Naive thymus-derived CD4-positive, alpha-beta T cell (primary cell): ENCODE data around the gene SELPLG. TPM values are rescaled to one million over a fixed set of nuclear protein-coding genes. Genes with fewer than 3 reads are reported as not detected.

Source experiments
- ATAC-seq: fragments of 150-1000 bp; cut with Tn5 transposase; 2 replicates; pipeline ENCODE4 v1.10.0; 2021; ENCODE audit warnings: mild to moderate bottlenecking, moderate library complexity
- CTCF ChIA-PET: fragments of 350-600 bp; sonication (Branson Sonifier 250); formaldehyde crosslinking; loops from one replicate; lab custom pipeline; 2021; ENCODE audit warnings: antibody characterized with exemption; lab: Charles Lee
- POLR2A ChIA-PET: fragments of 350-600 bp; sonication (Branson Sonifier 250); formaldehyde crosslinking; loops from one replicate; lab custom pipeline; 2021; ENCODE audit warnings: antibody characterized with exemption, inconsistent platforms; lab: Charles Lee
- DNase-seq, 9 donors: peaks; one replicate each; pipeline versions ENCODE4 v3.0.0 to v3.0.0-alpha.2; 2020 to 2022; ENCODE audit warnings: mixed read lengths in 1 of 9
- H3K27ac ChIP-seq: one replicate; pipeline ENCODE4 v1.7.0; 2013; ENCODE audit warnings: mild to moderate bottlenecking, low read depth, low read length, moderate library complexity
- H3K27me3 ChIP-seq, 2 donors: one replicate each; pipeline ENCODE4 v1.7.0; 2013; ENCODE audit warnings: low read length in 2 of 2, mild to moderate bottlenecking in 2 of 2, moderate library complexity in 2 of 2; ENCODE audit not compliant: control insufficient read depth in 2 of 2, insufficient read depth in 2 of 2
- H3K36me3 ChIP-seq, 3 experiments: 1 replicate in 2 of 3; 2 replicates in 1 of 3; pipeline ENCODE4 v1.7.0; 2013; ENCODE audit warnings: low read length in 3 of 3, mild to moderate bottlenecking in 3 of 3, moderate library complexity in 1 of 3; ENCODE audit not compliant: insufficient read depth in 3 of 3, control insufficient read depth in 2 of 3
- H3K4me1 ChIP-seq, 2 donors: one replicate each; pipeline ENCODE4 v1.7.0; 2013; ENCODE audit warnings: low read length in 2 of 2, mild to moderate bottlenecking in 2 of 2, moderate library complexity in 1 of 2; ENCODE audit not compliant: control insufficient read depth in 2 of 2, insufficient read depth in 2 of 2
- H3K4me3 ChIP-seq: 2 replicates; pipeline ENCODE4 v1.7.0; 2013; ENCODE audit warnings: mild to moderate bottlenecking, low read length
- H3K9me3 ChIP-seq, 3 experiments: 1 replicate in 2 of 3; 2 replicates in 1 of 3; pipeline ENCODE4 v1.7.0; 2013; ENCODE audit warnings: low read length in 3 of 3; ENCODE audit not compliant: control insufficient read depth in 2 of 3
- H3K27ac Mint-ChIP-seq, 9 donors: one replicate each; pipeline ENCODE4 v1.8.0; 2020 to 2022; ENCODE audit warnings: mixed read lengths in 9 of 9, mild to moderate bottlenecking in 8 of 9, moderate library complexity in 5 of 9, inconsistent platforms in 2 of 9
- H3K27me3 Mint-ChIP-seq, 5 donors: one replicate each; pipeline ENCODE4 v1.8.0; 2021 to 2022; ENCODE audit warnings: mixed read lengths in 5 of 5, mild to moderate bottlenecking in 1 of 5
- H3K36me3 Mint-ChIP-seq, 5 donors: one replicate each; pipeline ENCODE4 v1.8.0; 2020 to 2022; ENCODE audit warnings: mixed read lengths in 5 of 5, mild to moderate bottlenecking in 3 of 5, inconsistent platforms in 1 of 5
- H3K4me1 Mint-ChIP-seq, 7 donors: one replicate each; pipeline ENCODE4 v1.8.0; 2020 to 2022; ENCODE audit warnings: mixed read lengths in 7 of 7, mild to moderate bottlenecking in 3 of 7, inconsistent platforms in 1 of 7
- H3K4me3 Mint-ChIP-seq, 10 donors: one replicate each; pipeline ENCODE4 v1.8.0; 2020 to 2022; ENCODE audit warnings: mild to moderate bottlenecking in 10 of 10, mixed read lengths in 10 of 10, moderate library complexity in 6 of 10, inconsistent platforms in 2 of 10
- H3K9me3 Mint-ChIP-seq, 11 donors: one replicate each; pipeline ENCODE4 v1.8.0; 2020 to 2022; ENCODE audit warnings: mixed read lengths in 11 of 11, mild to moderate bottlenecking in 4 of 11, inconsistent platforms in 1 of 11, moderate library complexity in 1 of 11
- intact Hi-C, 2 donors: fragments of 100-400 bp; cut with micrococcal nuclease; formaldehyde crosslinking; loops; one replicate each; pipeline ENCODE4 v1.15.1; 2023
- polyA plus RNA-seq, 2 donors: library from polyadenylated mRNA; unstranded; fragments of 300-500 nt; fragmentation: Illumina TruSeq; gene quantifications; one replicate each; pipeline ENCODE4 v1.2.3, GENCODE V29; 2021
- total RNA-seq, 6 experiments: library from RNA in 5 of 6; stranded (reverse) in 5 of 6; gene quantifications; 1 replicate in 5 of 6; 2 replicates in 1 of 6; pipeline ENCODE4 v1.2.3 and lab custom pipeline; 2021 to 2026

SELPLG gene
- total and polyA plus RNA-seq, 7 experiments from 2014 or later: 54.3 to 831 (median 161) TPM

DNA sequence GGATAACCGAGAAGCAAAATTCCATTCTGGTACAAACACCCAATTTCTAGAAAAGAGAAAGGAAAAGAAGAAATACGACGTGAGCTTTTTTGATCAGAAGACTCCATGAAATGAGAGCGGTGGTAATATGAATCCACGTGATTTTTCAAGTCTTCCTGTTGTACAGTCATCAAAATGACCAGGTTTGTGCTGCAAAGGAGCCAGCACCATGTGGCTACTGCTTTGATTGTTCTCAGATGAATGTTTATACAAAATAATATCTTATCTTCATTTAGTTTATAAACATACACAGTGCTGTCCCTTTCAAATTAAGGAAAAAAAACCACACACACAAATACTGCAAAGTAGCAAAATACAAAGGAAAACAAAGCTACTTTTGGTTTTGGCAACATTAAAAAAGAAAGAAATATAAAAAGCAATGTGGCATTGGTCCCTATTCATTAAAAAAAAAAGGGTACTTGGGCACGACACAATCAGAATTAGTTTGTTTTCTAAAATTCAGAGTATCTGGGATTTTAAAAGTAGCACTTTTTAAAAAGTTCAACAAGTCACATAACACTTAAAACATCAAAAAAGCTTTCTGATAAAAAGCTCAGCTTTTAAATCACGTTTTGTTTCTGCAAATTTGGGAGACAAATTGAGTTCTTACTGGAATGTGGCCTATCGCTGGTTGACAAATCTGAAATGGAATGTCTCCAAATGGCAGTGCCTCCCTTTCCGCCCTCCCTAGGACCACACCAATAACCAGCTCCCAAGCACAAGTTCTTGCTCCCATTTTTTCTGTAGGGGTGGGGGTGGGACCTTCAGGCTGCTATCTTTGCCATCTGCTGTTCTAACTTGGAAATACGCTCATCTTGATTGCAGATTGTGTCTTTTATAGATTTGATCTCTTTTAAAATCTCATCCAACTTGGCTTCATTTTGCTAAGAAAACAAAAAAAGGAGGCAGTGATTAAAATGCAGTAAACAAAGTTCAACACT, 13.2 kb upstream of the SELPLG start:
- DNase-seq (peak in 1 of 9 donors; percentile 26), ATAC-seq (no peak)
- Mint-ChIP-seq H3K27ac (peak overlapping the region; percentile 75 to 97 (median 90)), H3K27me3 (no peaks in the 10 kb centered on the region), H3K4me3 (peak overlapping the region; percentile 53 to 89 (median 78)), H3K9me3 (no peaks in the 10 kb centered on the region), H3K4me1 (peaks cover 21 to 37% (median 34%) of the 10 kb centered on the region in 7 donors), H3K36me3 (peaks cover 0 to 17% (median 0%) of the 10 kb centered on the region in 5 donors)
- ChIA-PET CTCF (interaction anchor here (0.6 to 3.1 kb wide), 14 partner anchors 9 to 159 kb away, joined by 3 to 32 read pairs (median 4); partner anchors contain the start of gene SELPLG), POLR2A (interaction anchor here (0.6 to 3.8 kb wide), 11 partner anchors 10 to 84 kb away, joined by 3 to 54 read pairs (median 5); partner anchors contain the start of genes ISCU, SART3 and SELPLG)
- no peaks in the 10 kb centered on the region for H3K36me3 ChIP-seq
- no peak overlapping the region for H3K4me3 ChIP-seq
- H3K27me3 ChIP-seq: no peaks in the 10 kb centered on the region
- H3K4me1 ChIP-seq: peaks cover 0 to 27% of the 10 kb centered on the region in 2 donors
- H3K9me3 ChIP-seq: no peaks in the 10 kb centered on the region
- intact Hi-C loops: loop anchor here (1.0 kb wide), 4 partner anchors 12 to 84 kb away; no protein-coding TSS in a partner anchor
- H3K27ac ChIP-seq: peak overlapping the region; percentile 50

- Mint-ChIP-seq H3K4me3 (peak overlapping the region; percentile 53 to 89 (median 78)), H3K27ac (peak overlapping the region; percentile 75 to 97 (median 88)), H3K4me1 (peaks cover 24 to 41% (median 33%) of the 10 kb centered on the region in 7 donors), H3K9me3 (no peaks in the 10 kb centered on the region), H3K27me3 (no peaks in the 10 kb centered on the region), H3K36me3 (peaks cover 0 to 14% (median 0%) of the 10 kb centered on the region in 5 donors)
- DNase-seq: peak in 1 of 9 donors; percentile 16
- CTCF ChIA-PET: interaction anchor here (0.6 to 3.1 kb wide), 12 partner anchors 8 to 163 kb away, joined by 3 to 32 read pairs (median 6); partner anchors contain the start of gene SELPLG
- intact Hi-C loops: loop anchor here (1.0 kb wide), 1 partner anchor 11 kb away; no protein-coding TSS in a partner anchor
- Histone ChIP-seq H3K27me3 (no peaks in the 10 kb centered on the region), H3K36me3 (no peaks in the 10 kb centered on the region), H3K9me3 (no peaks in the 10 kb centered on the region), H3K27ac (peak overlapping the region; percentile 50), H3K4me1 (peaks cover 0 to 27% of the 10 kb centered on the region in 2 donors), H3K4me3 (no peak overlapping the region)
- ATAC-seq: peak; percentile 20
- POLR2A ChIA-PET: interaction anchor here (0.6 to 3.8 kb wide), 10 partner anchors 9 to 83 kb away, joined by 3 to 54 read pairs (median 6); partner anchors contain the start of genes ISCU, SART3 and SELPLG
Measured at GRCh38 chr12:108645686-108646599, 12.2 kb upstream of the SELPLG start.

- POLR2A ChIA-PET: interaction anchor here (1.5 to 3.8 kb wide), 2 partner anchors 11 to 24 kb away, joined by 4 to 54 read pairs; partner anchors contain the start of gene SELPLG
- Histone ChIP-seq H3K27ac (no peak overlapping the region), H3K4me3 (no peak overlapping the region), H3K4me1 (peaks cover 0 to 27% of the 10 kb centered on the region in 2 donors), H3K36me3 (no peaks in the 10 kb centered on the region), H3K27me3 (no peaks in the 10 kb centered on the region), H3K9me3 (no peaks in the 10 kb centered on the region)
- no peak for ATAC-seq
- CTCF ChIA-PET: interaction anchor here (3.1 kb wide), 2 partner anchors 20 to 27 kb away, joined by 20 to 29 read pairs; no protein-coding TSS in a partner anchor
- H3K27ac Mint-ChIP-seq: peak overlapping the region in 4 of 9 donors; percentile 22 to 97 (median 90)
- H3K9me3 Mint-ChIP-seq: no peaks in the 10 kb centered on the region
- H3K4me1 Mint-ChIP-seq: peaks cover 24 to 45% (median 38%) of the 10 kb centered on the region in 7 donors
- no peak overlapping the region for H3K4me3 Mint-ChIP-seq
- peaks cover 0 to 16% (median 0%) of the 10 kb centered on the region in 5 donors for H3K36me3 Mint-ChIP-seq
- intact Hi-C loops: no loop called here
- no peaks in the 10 kb centered on the region for H3K27me3 Mint-ChIP-seq
- DNase-seq: no peak
Measured at GRCh38 chr12:108644811-108645120, 11.1 kb upstream of the SELPLG start.

DNA sequence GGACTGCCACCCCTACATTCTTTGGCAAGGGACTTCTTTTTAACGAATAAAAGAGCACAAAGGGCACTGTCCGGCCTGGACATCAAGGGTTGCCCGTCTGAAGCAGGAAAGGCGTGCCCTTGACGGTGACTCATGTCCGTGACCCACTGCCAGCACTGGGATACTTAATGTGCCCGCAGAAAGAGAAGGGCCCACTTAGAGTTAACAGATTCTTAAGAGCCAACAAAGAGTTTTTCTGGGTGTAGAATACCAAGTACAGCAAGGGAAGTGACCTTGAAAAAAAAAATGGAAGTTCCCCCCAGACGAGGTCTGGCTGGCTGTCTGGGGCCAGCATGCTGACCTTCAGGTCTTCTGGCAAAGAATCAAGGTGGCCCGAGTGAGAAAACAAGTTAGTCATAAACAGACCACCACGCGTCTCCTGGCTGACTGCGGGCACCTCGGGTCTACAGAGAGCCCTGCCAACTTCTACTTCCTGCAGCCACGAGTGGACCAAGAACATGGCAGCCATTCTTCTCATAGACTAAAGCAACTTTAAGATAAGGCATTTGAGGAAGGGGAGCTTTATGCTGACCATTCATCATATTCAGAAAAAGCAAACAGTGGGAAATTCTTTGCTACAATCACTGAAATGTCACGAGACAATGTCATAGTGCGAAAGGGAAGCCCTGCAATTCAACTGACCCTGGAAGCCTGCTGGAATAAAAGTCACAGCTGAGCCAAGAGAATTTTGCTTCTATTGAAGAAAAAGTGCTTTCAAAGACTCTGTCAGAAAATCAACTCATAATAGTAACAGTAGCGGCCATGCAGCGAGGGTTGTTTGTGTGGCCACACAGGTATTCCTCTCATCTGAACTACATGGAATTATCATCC, 10.5 kb upstream of the SELPLG start:
- POLR2A ChIA-PET: interaction anchor here (3.8 kb wide), 1 partner anchor 10 kb away, joined by 54 read pairs; the partner anchor contains the start of gene SELPLG
- Mint-ChIP-seq H3K27me3 (no peaks in the 10 kb centered on the region), H3K36me3 (peaks cover 0 to 14% (median 0%) of the 10 kb centered on the region in 5 donors), H3K4me3 (no peak overlapping the region), H3K4me1 (peaks cover 24 to 47% (median 38%) of the 10 kb centered on the region in 7 donors), H3K9me3 (no peaks in the 10 kb centered on the region), H3K27ac (peak overlapping the region in 4 of 9 donors; percentile 22 to 95 (median 84))
- no peak overlapping the region for H3K4me3 ChIP-seq
- peaks cover 0 to 27% of the 10 kb centered on the region in 2 donors for H3K4me1 ChIP-seq
- ATAC-seq: no peak
- H3K36me3 ChIP-seq: no peaks in the 10 kb centered on the region
- no peak overlapping the region for H3K27ac ChIP-seq
- intact Hi-C loops: no loop called here
- no peaks in the 10 kb centered on the region for H3K9me3 ChIP-seq
- CTCF ChIA-PET: interaction anchor here (3.1 kb wide), 2 partner anchors 21 to 26 kb away, joined by 20 to 29 read pairs; no protein-coding TSS in a partner anchor
- no peak for DNase-seq
- no peaks in the 10 kb centered on the region for H3K27me3 ChIP-seq

DNA sequence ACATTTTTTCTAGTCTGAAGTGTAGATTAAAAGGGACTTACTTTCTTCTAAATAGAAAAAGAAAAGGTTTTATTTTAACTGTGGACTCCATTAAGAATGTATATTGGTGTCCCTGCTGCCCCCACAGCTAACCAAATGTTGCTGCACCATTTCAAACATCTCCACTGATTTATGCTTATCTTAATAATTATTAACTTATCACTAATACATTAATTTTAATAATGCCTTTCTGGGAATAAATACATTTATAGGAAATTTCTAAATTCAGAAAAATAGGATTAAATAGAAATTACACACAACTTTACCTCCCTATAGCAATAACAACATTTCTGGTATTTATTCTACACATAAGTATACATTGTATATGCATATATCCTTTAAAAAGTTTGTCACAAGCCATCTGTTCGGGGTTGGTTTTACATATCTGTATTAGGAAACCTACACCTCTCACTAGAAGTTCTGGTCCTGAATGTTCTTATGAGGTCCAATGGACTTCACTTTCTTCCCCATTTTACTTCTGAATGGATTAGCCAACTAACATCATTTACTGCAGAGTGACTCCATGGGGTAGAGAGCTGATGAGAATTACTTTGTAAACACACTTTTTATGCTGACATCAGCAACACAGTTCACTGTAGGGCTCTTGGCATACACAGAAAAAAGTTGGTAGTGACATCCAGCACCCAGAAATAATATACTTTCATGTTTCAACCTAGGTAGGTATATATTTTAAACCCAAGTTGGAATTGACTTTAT, 9.4 kb upstream of the SELPLG start:
- no peak for DNase-seq
- intact Hi-C loops: no loop called here
- Mint-ChIP-seq H3K36me3 (peaks cover 0 to 13% (median 0%) of the 10 kb centered on the region in 5 donors), H3K4me3 (no peak overlapping the region), H3K27me3 (no peaks in the 10 kb centered on the region), H3K27ac (no peak overlapping the region), H3K9me3 (no peaks in the 10 kb centered on the region), H3K4me1 (peaks cover 24 to 50% (median 38%) of the 10 kb centered on the region in 7 donors)
- CTCF ChIA-PET: no interaction called here
- POLR2A ChIA-PET: interaction anchor here (0.5 to 1.3 kb wide), 4 partner anchors 10 to 1317 kb away, joined by 3 to 6 read pairs (median 3); partner anchors contain the start of gene SELPLG
- H3K36me3 ChIP-seq: no peaks in the 10 kb centered on the region
- H3K4me1 ChIP-seq: peaks cover 0 to 27% of the 10 kb centered on the region in 2 donors
- no peaks in the 10 kb centered on the region for H3K9me3 ChIP-seq
- H3K27me3 ChIP-seq: no peaks in the 10 kb centered on the region
- no peak for ATAC-seq
- no peak overlapping the region for H3K4me3 ChIP-seq
- H3K27ac ChIP-seq: no peak overlapping the region
